ENCODE results near the gene THYN1.

- TF ChIP-seq CTCF (conservative IDR thresholded peaks at IDR 0.05 in 1 of 2, IDR thresholded peaks at IDR 0.05 in 1 of 2; ENCODE audit: low read depth in 1 of 2, low read length in 2 of 2) (no peak), EZH2 (IDR thresholded peaks at IDR 0.05; ENCODE audit: low read length, missing control alignments) (no peak)
Observed at GRCh38 chr11:134289789-134290188, 36.6 kb upstream of the THYN1 start.
